K562 (cell line): Measurements from ENCODE around the gene MRRF. TPM values are rescaled to one million over a fixed set of nuclear protein-coding genes. Genes with fewer than 3 reads are reported as not detected.

Experiments used
- CTCFL ChIP-seq: IDR thresholded peaks from 2 replicates; pipeline ENCODE4 v1.6.1; 2011; ENCODE audit warnings: borderline replicate concordance, low read depth, mild to moderate bottlenecking, moderate library complexity, low read length; ENCODE audit not compliant: insufficient read depth, poor library complexity, severe bottlenecking
- FOS ChIP-seq: IDR thresholded peaks from 3 replicates; pipeline ENCODE4 v1.6.1; 2011; ENCODE audit not compliant: insufficient read length; ENCODE audit errors: extremely low read depth
- GATAD2A ChIP-seq: fragments of 450-650 bp; IDR thresholded peaks from 2 replicates; pipeline ENCODE4 v1.6.1; 2017
- HNRNPH1 ChIP-seq: fragments of 200-400 bp; formaldehyde crosslinking; optimal IDR thresholded peaks from 2 replicates; pipeline ENCODE3; 2017; ENCODE audit warnings: low read depth, mild to moderate bottlenecking, low read length, moderate library complexity
- KAT7 ChIP-seq: sonication (generic); formaldehyde crosslinking; IDR thresholded peaks from 2 replicates; pipeline ENCODE4 v1.8.0; 2022; ENCODE audit warnings: missing genetic modification reagents, mild to moderate bottlenecking, borderline replicate concordance
- MAX ChIP-seq: sonication (generic); formaldehyde crosslinking; IDR thresholded peaks from 2 replicates; pipeline ENCODE4 v1.9.0; 2022; ENCODE audit warnings: mild to moderate bottlenecking, missing genetic modification reagents
- MNT ChIP-seq, 2 experiments: fragments of 450-650 bp; conservative IDR thresholded peaks; 2 replicates each; pipeline ENCODE4 v1.6.1; 2017; ENCODE audit warnings: mild to moderate bottlenecking in 2 of 2, moderate library complexity in 2 of 2
- MTA1 ChIP-seq: fragments of 450-650 bp; IDR thresholded peaks from 2 replicates; pipeline ENCODE4 v1.6.1; 2017; ENCODE audit warnings: borderline replicate concordance
- RBM17 ChIP-seq: fragments of 200-400 bp; formaldehyde crosslinking; IDR thresholded peaks from 2 replicates; pipeline ENCODE4 v1.6.1; 2017; ENCODE audit warnings: low read depth, mild to moderate bottlenecking, low read length, borderline replicate concordance
- SMARCE1 ChIP-seq: fragments of 450-650 bp; IDR thresholded peaks from 2 replicates; pipeline ENCODE4 v1.7.1; 2016; ENCODE audit warnings: mild to moderate bottlenecking
- STAT5B ChIP-seq: fragments of 250-450 bp; sonication (Bioruptor Pico); IDR thresholded peaks from 2 replicates; pipeline ENCODE4 v1.8.0; 2021; ENCODE audit warnings: mild to moderate bottlenecking, inconsistent platforms
- SUPT5H ChIP-seq: fragments of 450-650 bp; IDR thresholded peaks from 2 replicates; pipeline ENCODE4 v1.6.1; 2016
- XRCC4 ChIP-seq: IDR thresholded peaks from one replicate; pipeline ENCODE4 v1.6.1; 2011; ENCODE audit not compliant: insufficient read depth, insufficient read length; ENCODE audit errors: extremely low read depth
- ZFP91 ChIP-seq: sonication (generic); formaldehyde crosslinking; IDR thresholded peaks from 2 replicates; pipeline ENCODE4 v1.8.0; 2022; ENCODE audit warnings: mild to moderate bottlenecking, missing genetic modification reagents
- ZNF354B ChIP-seq: fragments of 250-450 bp; sonication (Bioruptor Pico); IDR thresholded peaks from 2 replicates; pipeline ENCODE4 v1.4.0; 2020
- ZNF695 ChIP-seq: fragments of 450-650 bp; formaldehyde crosslinking; IDR thresholded peaks from 2 replicates; pipeline ENCODE4 v1.4.0; 2020; ENCODE audit warnings: mild to moderate bottlenecking, moderate library complexity
- polyA plus RNA-seq, 8 experiments: library from polyadenylated mRNA; depleted of rRNA in 4 of 8; stranded (reverse) in 5 of 8; unstranded in 3 of 8; fragments of >200 nt; fragmentation: Nextera tagmentation in 2 of 8; fragmentation: Illumina TruSeq in 1 of 8; extraction: Ambion mirVana in 2 of 8; extraction: Trizol in 1 of 8; gene quantifications; 2 replicates each; pipeline versions ENCODE4 v1.2.1 to v1.2.3, GENCODE V29; 2011 to 2014; ENCODE audit warnings: inconsistent platforms in 1 of 8, missing spikeins in 1 of 8
- total RNA-seq, 7 experiments: library from RNA; depleted of rRNA in 6 of 7; stranded (reverse); fragments of >200 nt in 6 of 7; fragmentation: Illumina TruSeq in 2 of 7; extraction: Trizol in 2 of 7; gene quantifications; 2 replicates each; pipeline versions ENCODE4 v1.2.1 to v1.2.3, GENCODE V29; 2011 to 2021; ENCODE audit warnings: low replicate concordance in 1 of 7
- TF ChIP-seq, protein P1 (sequence below): sonication (generic); formaldehyde crosslinking; IDR thresholded peaks from 2 replicates; pipeline ENCODE4 v1.4.0; 2020; ENCODE audit warnings: mild to moderate bottlenecking, missing genetic modification reagents
- TF ChIP-seq, protein P2 (sequence below): fragments of 450-650 bp; formaldehyde crosslinking; IDR thresholded peaks from 2 replicates; pipeline ENCODE4 v1.4.0; 2022; ENCODE audit warnings: missing genetic modification characterization
- TF ChIP-seq, protein P3 (sequence below): fragments of 250-450 bp; sonication (Bioruptor Pico); IDR thresholded peaks from 2 replicates; pipeline ENCODE4 v1.4.0; 2020; ENCODE audit warnings: mild to moderate bottlenecking

Gene MRRF
- total and polyA plus RNA-seq, 9 of the 15 experiments (the other 6 are each of a cell fraction or from before 2014, with no cell fraction given), result 55.0 to 105 (median 81.2) TPM

DNA sequence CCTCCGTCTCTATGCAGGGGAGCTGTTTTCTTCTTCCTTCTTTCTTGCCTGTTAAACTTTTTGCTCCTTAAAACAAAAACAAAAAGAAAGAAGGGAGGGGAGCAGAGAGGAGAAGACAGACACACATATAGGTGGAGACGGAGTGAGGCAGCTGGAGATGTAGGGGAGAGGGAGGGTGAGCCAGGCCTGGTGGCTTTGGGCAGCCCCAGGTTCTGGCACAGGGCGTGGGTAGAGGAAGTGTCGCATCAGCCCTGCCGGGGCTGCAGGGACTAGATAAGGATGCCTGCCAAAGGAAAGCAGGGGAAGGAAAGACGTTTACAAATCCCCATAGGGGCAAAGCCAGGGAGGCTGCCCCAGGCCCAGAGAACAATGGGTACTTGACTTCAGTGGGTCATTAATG is 67.4 kb downstream of the MRRF start (continued):
- TF ChIP-seq, protein P1, sequence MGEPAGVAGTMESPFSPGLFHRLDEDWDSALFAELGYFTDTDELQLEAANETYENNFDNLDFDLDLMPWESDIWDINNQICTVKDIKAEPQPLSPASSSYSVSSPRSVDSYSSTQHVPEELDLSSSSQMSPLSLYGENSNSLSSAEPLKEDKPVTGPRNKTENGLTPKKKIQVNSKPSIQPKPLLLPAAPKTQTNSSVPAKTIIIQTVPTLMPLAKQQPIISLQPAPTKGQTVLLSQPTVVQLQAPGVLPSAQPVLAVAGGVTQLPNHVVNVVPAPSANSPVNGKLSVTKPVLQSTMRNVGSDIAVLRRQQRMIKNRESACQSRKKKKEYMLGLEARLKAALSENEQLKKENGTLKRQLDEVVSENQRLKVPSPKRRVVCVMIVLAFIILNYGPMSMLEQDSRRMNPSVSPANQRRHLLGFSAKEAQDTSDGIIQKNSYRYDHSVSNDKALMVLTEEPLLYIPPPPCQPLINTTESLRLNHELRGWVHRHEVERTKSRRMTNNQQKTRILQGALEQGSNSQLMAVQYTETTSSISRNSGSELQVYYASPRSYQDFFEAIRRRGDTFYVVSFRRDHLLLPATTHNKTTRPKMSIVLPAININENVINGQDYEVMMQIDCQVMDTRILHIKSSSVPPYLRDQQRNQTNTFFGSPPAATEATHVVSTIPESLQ (CRISPR knock-in tag), result no peak
- TF ChIP-seq ZNF354B (CRISPR knock-in tag) (no peak), RBM17 (no peak), CTCFL (no peak), MTA1 (no peak), KAT7 (CRISPR knock-in tag) (no peak), STAT5B (CRISPR knock-in tag) (no peak), FOS (no peak), XRCC4 (no peak), SUPT5H (no peak), MAX (CRISPR knock-in tag) (peak; percentile 28; the same call in 1 of the 2 replicates), ZFP91 (CRISPR knock-in tag) (no peak), MNT (conservative IDR thresholded peaks at IDR 0.05) (no peak), GATAD2A (peak; percentile 76; the same call in 1 of the 2 replicates), ZNF695 (no peak), HNRNPH1 (no peak), SMARCE1 (peak; percentile 73)
- TF ChIP-seq, protein P2, sequence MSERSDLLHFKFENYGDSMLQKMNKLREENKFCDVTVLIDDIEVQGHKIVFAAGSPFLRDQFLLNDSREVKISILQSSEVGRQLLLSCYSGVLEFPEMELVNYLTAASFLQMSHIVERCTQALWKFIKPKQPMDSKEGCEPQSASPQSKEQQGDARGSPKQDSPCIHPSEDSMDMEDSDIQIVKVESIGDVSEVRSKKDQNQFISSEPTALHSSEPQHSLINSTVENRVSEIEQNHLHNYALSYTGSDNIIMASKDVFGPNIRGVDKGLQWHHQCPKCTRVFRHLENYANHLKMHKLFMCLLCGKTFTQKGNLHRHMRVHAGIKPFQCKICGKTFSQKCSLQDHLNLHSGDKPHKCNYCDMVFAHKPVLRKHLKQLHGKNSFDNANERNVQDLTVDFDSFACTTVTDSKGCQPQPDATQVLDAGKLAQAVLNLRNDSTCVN, result no peak
- TF ChIP-seq, protein P3, sequence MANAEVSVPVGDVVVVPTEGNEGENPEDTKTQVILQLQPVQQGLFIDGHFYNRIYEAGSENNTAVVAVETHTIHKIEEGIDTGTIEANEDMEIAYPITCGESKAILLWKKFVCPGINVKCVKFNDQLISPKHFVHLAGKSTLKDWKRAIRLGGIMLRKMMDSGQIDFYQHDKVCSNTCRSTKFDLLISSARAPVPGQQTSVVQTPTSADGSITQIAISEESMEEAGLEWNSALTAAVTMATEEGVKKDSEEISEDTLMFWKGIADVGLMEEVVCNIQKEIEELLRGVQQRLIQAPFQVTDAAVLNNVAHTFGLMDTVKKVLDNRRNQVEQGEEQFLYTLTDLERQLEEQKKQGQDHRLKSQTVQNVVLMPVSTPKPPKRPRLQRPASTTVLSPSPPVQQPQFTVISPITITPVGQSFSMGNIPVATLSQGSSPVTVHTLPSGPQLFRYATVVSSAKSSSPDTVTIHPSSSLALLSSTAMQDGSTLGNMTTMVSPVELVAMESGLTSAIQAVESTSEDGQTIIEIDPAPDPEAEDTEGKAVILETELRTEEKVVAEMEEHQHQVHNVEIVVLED (CRISPR knock-in tag), result no peak
